Thymus (tissue), 11 donors: ENCODE results near the gene RAPGEF1. TPM values are rescaled to one million over a fixed set of nuclear protein-coding genes. Genes with fewer than 3 reads are reported as not detected.
A peak's percentile ranks its signal among the peaks of the same experiment; 100 is the strongest.

ENCODE experiments used
- DNase-seq, 9 donors: peaks; one replicate each; pipeline ENCODE4 v3.0.0-alpha.2; 2013; ENCODE audit warnings: low spot score in 9 of 9, low read depth in 6 of 9, missing footprints in 1 of 9
- H3K27ac ChIP-seq, 2 donors: one replicate each; pipeline ENCODE4 v1.5.1; 2013; ENCODE audit warnings: control low read depth in 1 of 2, low read depth in 1 of 2, low read length in 1 of 2, mild to moderate bottlenecking in 1 of 2, moderate library complexity in 1 of 2
- H3K27me3 ChIP-seq, 2 donors: one replicate each; pipeline ENCODE4 v1.5.1; 2013; ENCODE audit warnings: low read length in 1 of 2; ENCODE audit not compliant: control insufficient read depth in 2 of 2, insufficient read depth in 1 of 2
- H3K36me3 ChIP-seq, 2 donors: one replicate each; pipeline ENCODE4 v1.5.1; 2013; ENCODE audit warnings: low read length in 1 of 2, mild to moderate bottlenecking in 1 of 2, moderate library complexity in 1 of 2; ENCODE audit not compliant: control insufficient read depth in 2 of 2, insufficient read depth in 2 of 2
- H3K4me1 ChIP-seq, 2 donors: one replicate each; pipeline ENCODE4 v1.5.1; 2013; ENCODE audit warnings: low read length in 2 of 2; ENCODE audit not compliant: control insufficient read depth in 2 of 2, insufficient read depth in 2 of 2
- H3K4me3 ChIP-seq, 2 donors: one replicate each; pipeline ENCODE4 v1.5.1; 2013; ENCODE audit warnings: low read length in 2 of 2, control low read depth in 1 of 2, mild to moderate bottlenecking in 1 of 2
- H3K9me3 ChIP-seq, 2 donors: one replicate each; pipeline ENCODE4 v1.5.1; 2013; ENCODE audit warnings: low read length in 1 of 2, mild to moderate bottlenecking in 1 of 2; ENCODE audit not compliant: control insufficient read depth in 2 of 2, insufficient read depth in 1 of 2
- WGBS: extraction: QIAGEN DNeasy Blood & Tissue Kit; methylation state at CpG from one replicate; pipeline ENCODE4 v1.1.7; 2013; 5-methylcytosine and 5-hydroxymethylcytosine counted together
- polyA plus RNA-seq: library from polyadenylated mRNA; stranded (reverse); fragments of 200-250 nt; gene quantifications from one replicate; pipeline ENCODE4 v1.2.3, GENCODE V29; 2013
- total RNA-seq: library from RNA; stranded (reverse); fragments of 120-200 nt; gene quantifications from one replicate; pipeline ENCODE4 v1.2.4, GENCODE V29; 2013
- donor health status: healthy.

Gene RAPGEF1
- total and polyA plus RNA-seq, 2 donors = 21.6 to 25.9 TPM

DNA sequence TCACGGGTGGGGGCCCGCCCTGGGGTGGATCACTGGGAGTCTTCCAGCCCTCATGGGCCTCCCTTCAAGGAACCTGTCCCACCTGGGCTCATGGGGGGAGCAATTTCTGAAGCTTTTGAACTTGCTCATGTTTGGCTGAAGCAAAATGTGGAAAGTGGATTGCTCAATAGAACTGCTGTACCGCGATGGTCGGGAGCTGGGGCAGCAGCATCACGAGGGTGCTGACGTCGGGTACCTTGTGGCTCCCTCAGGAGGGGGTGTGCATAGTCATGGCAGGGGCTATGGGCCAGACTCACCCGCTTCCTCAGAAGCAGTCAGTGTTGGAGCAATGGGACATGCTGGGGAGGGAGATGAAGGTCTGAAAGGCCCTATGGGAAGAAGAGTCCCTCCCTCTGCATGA is 136.7 kb downstream of the RAPGEF1 start:
- Histone ChIP-seq H3K4me1 (peaks cover 0 to 2% of the 10 kb centered on the region in 2 donors), H3K9me3 (no peaks in the 10 kb centered on the region), H3K27ac (no peak overlapping the region), H3K36me3 (peaks cover 48 to 69% of the 10 kb centered on the region in 2 donors), H3K27me3 (no peaks in the 10 kb centered on the region), H3K4me3 (no peak overlapping the region)
- 95% methylated on average over 9 of the region's 9 CpGs for WGBS
- no peak for DNase-seq

DNA sequence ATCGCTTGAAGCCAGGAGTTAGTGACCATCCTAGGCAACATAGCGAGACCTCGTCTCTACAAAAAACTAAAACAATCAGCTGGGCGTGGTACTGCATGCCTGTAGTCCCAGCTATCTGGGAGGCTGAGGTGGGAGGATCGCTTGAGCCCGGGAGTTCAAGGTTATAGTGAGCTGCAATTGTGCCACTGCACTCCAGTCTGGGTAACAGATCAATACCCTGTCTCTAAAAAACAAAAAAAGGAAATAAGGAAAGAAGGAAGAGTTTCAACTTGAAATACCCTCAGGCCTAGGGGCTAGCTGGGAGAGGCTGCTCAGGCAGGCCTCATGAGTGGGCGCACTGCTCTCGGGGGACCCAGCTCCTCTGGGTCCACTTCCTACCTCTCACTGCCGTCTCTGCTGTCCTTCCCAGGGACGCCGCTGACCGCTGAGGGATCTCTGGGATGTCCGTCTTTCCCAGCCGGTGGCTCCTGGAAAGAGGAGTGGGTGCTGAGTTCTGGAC is 138.1 kb downstream of the RAPGEF1 start:
- Histone ChIP-seq H3K27me3 (no peaks in the 10 kb centered on the region), H3K4me3 (no peak overlapping the region), H3K4me1 (no peaks in the 10 kb centered on the region), H3K36me3 (peaks cover 54 to 74% of the 10 kb centered on the region in 2 donors), H3K27ac (no peak overlapping the region), H3K9me3 (no peaks in the 10 kb centered on the region)
- 97% methylated on average over 14 of the region's 14 CpGs for WGBS
- DNase-seq = no peak

GRCh38 chr9:131598121-131598520 is 141.8 kb downstream of the RAPGEF1 start:
- Histone ChIP-seq H3K9me3 (no peaks in the 10 kb centered on the region), H3K36me3 (peaks cover 59 to 76% of the 10 kb centered on the region in 2 donors), H3K27ac (peak overlapping the region in 1 of 2 donors; percentile 47), H3K4me1 (peaks cover 0 to 2% of the 10 kb centered on the region in 2 donors), H3K27me3 (no peaks in the 10 kb centered on the region), H3K4me3 (no peak overlapping the region)
- WGBS = 52% methylated on average over 17 of the region's 17 CpGs
- DNase-seq = peak in 1 of 9 donors; percentile 27

GRCh38 chr9:131597246-131597645 is 142.6 kb downstream of the RAPGEF1 start:
- Histone ChIP-seq H3K27ac (no peak overlapping the region), H3K4me1 (peaks cover 0 to 2% of the 10 kb centered on the region in 2 donors), H3K27me3 (no peaks in the 10 kb centered on the region), H3K4me3 (no peak overlapping the region), H3K36me3 (peaks cover 59 to 74% of the 10 kb centered on the region in 2 donors), H3K9me3 (no peaks in the 10 kb centered on the region)
- no peak for DNase-seq
- 98% methylated on average over 7 of the region's 7 CpGs for WGBS

GRCh38 chr9:131596430-131596743 is 143.5 kb downstream of the RAPGEF1 start:
- 98% methylated on average over 4 of the region's 4 CpGs for WGBS
- Histone ChIP-seq H3K36me3 (peaks cover 51 to 71% of the 10 kb centered on the region in 2 donors), H3K27me3 (no peaks in the 10 kb centered on the region), H3K4me1 (peaks cover 0 to 3% of the 10 kb centered on the region in 2 donors), H3K27ac (no peak overlapping the region), H3K4me3 (no peak overlapping the region), H3K9me3 (no peaks in the 10 kb centered on the region)
- DNase-seq = no peak

- Histone ChIP-seq H3K4me1 (peaks cover 0 to 8% of the 10 kb centered on the region in 2 donors), H3K9me3 (no peaks in the 10 kb centered on the region), H3K27ac (no peak overlapping the region), H3K4me3 (no peak overlapping the region), H3K27me3 (no peaks in the 10 kb centered on the region), H3K36me3 (peaks cover 51 to 69% of the 10 kb centered on the region in 2 donors)
- 95% methylated on average over 20 of the region's 20 CpGs for WGBS
- no peak for DNase-seq
Observed at GRCh38 chr9:131595696-131596429, 144.0 kb downstream of the RAPGEF1 start.

GRCh38 chr9:131594906-131595665 is 144.8 kb downstream of the RAPGEF1 start:
- H3K36me3 ChIP-seq = peaks cover 51 to 69% of the 10 kb centered on the region in 2 donors
- H3K4me1 ChIP-seq = peaks cover 0 to 16% of the 10 kb centered on the region in 2 donors
- WGBS = 92% methylated on average over 20 of the region's 20 CpGs
- H3K4me3 ChIP-seq = no peak overlapping the region
- DNase-seq = no peak
- H3K9me3 ChIP-seq = no peaks in the 10 kb centered on the region
- H3K27me3 ChIP-seq = no peaks in the 10 kb centered on the region
- H3K27ac ChIP-seq = no peak overlapping the region

- Histone ChIP-seq H3K27ac (no peak overlapping the region), H3K36me3 (peaks cover 59 to 70% of the 10 kb centered on the region in 2 donors), H3K4me1 (peaks cover 0 to 18% of the 10 kb centered on the region in 2 donors), H3K4me3 (no peak overlapping the region), H3K27me3 (no peaks in the 10 kb centered on the region), H3K9me3 (no peaks in the 10 kb centered on the region)
- peak in 1 of 9 donors; percentile 27 for DNase-seq
- 83% methylated on average over 21 of the region's 21 CpGs for WGBS
Observed at GRCh38 chr9:131593936-131594665, 145.8 kb downstream of the RAPGEF1 start.
